Spleen (tissue), 13 donors: ENCODE results near the gene TEKT3. TPM values are rescaled to one million over a fixed set of nuclear protein-coding genes. Genes with fewer than 3 reads are reported as not detected.

Experiments used
- DNase-seq: peaks from one replicate; pipeline ENCODE4 v3.0.0-alpha.2; 2020
- H3K27ac ChIP-seq, 8 donors: fragments of 200-600 bp; sonication (generic) in 7 of 8; 1 replicate in 4 of 8; 2 replicates in 4 of 8; pipeline versions ENCODE4 v1.5.0 to v1.8.0; 2016 to 2021; ENCODE audit warnings: inconsistent platforms in 4 of 8, mild to moderate bottlenecking in 4 of 8, moderate library complexity in 1 of 8
- H3K27me3 ChIP-seq, 7 donors: fragments of 200-600 bp; sonication (generic) in 6 of 7; replicated peaks in 1 of 7; 1 replicate in 4 of 7; 2 replicates in 3 of 7; pipeline versions ENCODE4 v1.5.0 to v1.8.0; 2016 to 2021; ENCODE audit warnings: inconsistent platforms in 3 of 7, mild to moderate bottlenecking in 1 of 7
- H3K36me3 ChIP-seq, 6 donors: fragments of 200-600 bp; sonication (generic) in 5 of 6; 1 replicate in 4 of 6; 2 replicates in 2 of 6; pipeline versions ENCODE4 v1.5.0 to v1.8.0; 2016 to 2021; ENCODE audit warnings: inconsistent platforms in 2 of 6
- H3K4me1 ChIP-seq, 6 donors: fragments of 200-600 bp; sonication (generic) in 5 of 6; 1 replicate in 3 of 6; 2 replicates in 3 of 6; pipeline versions ENCODE4 v1.5.0 to v1.8.0; 2016 to 2021; ENCODE audit warnings: inconsistent platforms in 3 of 6
- H3K4me3 ChIP-seq, 8 donors: fragments of 200-600 bp; sonication (generic) in 7 of 8; 1 replicate in 4 of 8; 2 replicates in 4 of 8; pipeline versions ENCODE4 v1.5.0 to v1.8.0; 2016 to 2021; ENCODE audit warnings: inconsistent platforms in 4 of 8, mild to moderate bottlenecking in 4 of 8, moderate library complexity in 2 of 8
- H3K9me3 ChIP-seq, 8 donors: fragments of 200-600 bp; sonication (generic) in 7 of 8; 1 replicate in 4 of 8; 2 replicates in 4 of 8; pipeline versions ENCODE4 v1.5.0 to v1.8.0; 2016 to 2021; ENCODE audit warnings: inconsistent platforms in 4 of 8
- CTCF ChIP-seq, 11 experiments: fragments of 200-600 bp in 7 of 11; fragments of 450-650 bp in 4 of 11; sonication (generic) in 4 of 11; IDR thresholded peaks in 8 of 11; conservative IDR thresholded peaks in 3 of 11; 1 replicate in 7 of 11; 2 replicates in 4 of 11; pipeline versions ENCODE4 v1.4.0 to v1.8.0; 2016 to 2021; ENCODE audit warnings: antibody characterized with exemption in 11 of 11, inconsistent platforms in 4 of 11, mild to moderate bottlenecking in 1 of 11
- POLR2A ChIP-seq, 3 donors: fragments of 450-650 bp; IDR thresholded peaks; one replicate each; pipeline ENCODE4 v1.5.1; 2017; ENCODE audit warnings: antibody characterized with exemption in 3 of 3, mild to moderate bottlenecking in 1 of 3
- POLR2AphosphoS5 ChIP-seq, 3 donors: sonication (generic); formaldehyde crosslinking; IDR thresholded peaks; one replicate each; pipeline ENCODE4 v1.5.1; 2017; ENCODE audit warnings: antibody characterized with exemption in 3 of 3
- WGBS, 5 donors: extraction: QIAGEN DNeasy Blood & Tissue Kit in 3 of 5; methylation state at CpG; one replicate each; pipeline versions ENCODE4 v1.1.5 to v1.1.7; 2013 to 2018; 5-methylcytosine and 5-hydroxymethylcytosine counted together
- intact Hi-C: fragments of 100-400 bp; cut with DNase I; formaldehyde crosslinking; loops from one replicate; pipeline ENCODE4 v1.15.0; 2023; ENCODE audit warnings: low total_unique reads
- long read RNA-seq, 2 donors: transcript quantifications; one replicate each; lab custom pipeline, GENCODE V29; 2026
- polyA plus RNA-seq, 3 donors: library from polyadenylated mRNA; stranded (reverse); fragments of 200-250 nt; gene quantifications; one replicate each; pipeline ENCODE4 v1.2.1, GENCODE V29; 2013
- total RNA-seq, 7 donors: library from RNA; depleted of rRNA in 3 of 7; stranded (reverse); fragments of >200 nt in 3 of 7; fragmentation: NEBNext Ultra II Directional in 4 of 7; extraction: Animal tissue kit (Norgen Biotek cat#: 25700) in 4 of 7; gene quantifications; one replicate each; pipeline versions ENCODE4 v1.1.0 to v1.2.1, GENCODE V29; 2016 to 2021
- donor health status: healthy with polysubstance abuse.
- donor health status: DM: no; HTN: no; CAD: no; lungs with moderate emphysema.
- donor health status: DM: no; HTN: no; CAD: no.
- donor health status: Bipolar disorder and iron deficiency.
- donor health status: healthy.
- donor health status: DM: no; HTN: no; CAD: no.
- donor health status: DM: yes; HTN: yes; CAD: no.

TEKT3 gene
- total RNA-seq (1 to 10 TPM in 2 of 7 donors, under 1 TPM in 3, not detected in 2; 0.27 to 2.2 (median 0.47) TPM), polyA plus RNA-seq (under 1 TPM; 0.10 to 0.78 (median 0.27) TPM)
- long read RNA-seq, donor 1, result 0 reads
- long read RNA-seq, donor 2, result 0 reads

- H3K9me3 ChIP-seq, result no peaks in the 10 kb centered on the region
- H3K4me3 ChIP-seq, result peak within 1 kb of the TSS; percentile 7 to 67 (median 34)
- H3K36me3 ChIP-seq, result no peaks in the 10 kb centered on the region
- WGBS, 5 donors, result 1 to 6% (median 3%) methylated on average over 25 to 36 of the region's 36 CpGs
- H3K27ac ChIP-seq, result no peak within 1 kb of the TSS
- peaks cover 0 to 74% (median 26%) of the 10 kb centered on the region in 7 donors for H3K27me3 ChIP-seq
- intact Hi-C loops, result no loop called here
- TF ChIP-seq POLR2A (IDR thresholded peaks at IDR 0.05), result no peak
- no peak for TF ChIP-seq CTCF (IDR thresholded peaks at IDR 0.05 in 8 of 11, conservative IDR thresholded peaks at IDR 0.05 in 3 of 11)
- peak in 2 of 3 donors; percentile 35 to 44 for TF ChIP-seq POLR2AphosphoS5 (IDR thresholded peaks at IDR 0.05)
- DNase-seq, result peak; percentile 85
- H3K4me1 ChIP-seq, result peaks cover 0 to 15% (median 10%) of the 10 kb centered on the region in 6 donors
These were observed at the start of gene TEKT3 for GRCh38 chr17:15341385-15341849. TEKT3 (minus strand) TSS chr17:15341597; CDS start chr17:15331585, 10,012 bp downstream.

- Histone ChIP-seq H3K9me3 (no peaks in the 10 kb centered on the region), H3K36me3 (no peaks in the 10 kb centered on the region), H3K27ac (no peak overlapping the region), H3K4me3 (no peak overlapping the region), H3K4me1 (peaks cover 0 to 7% (median under 1%) of the 10 kb centered on the region in 6 donors), H3K27me3 (peaks cover 0 to 3% (median 0%) of the 10 kb centered on the region in 7 donors)
- DNase-seq, result no peak
- TF ChIP-seq POLR2A (IDR thresholded peaks at IDR 0.05) (no peak), CTCF (IDR thresholded peaks at IDR 0.05 in 8 of 11, conservative IDR thresholded peaks at IDR 0.05 in 3 of 11) (no peak), POLR2AphosphoS5 (IDR thresholded peaks at IDR 0.05) (no peak)
- intact Hi-C loops, result no loop called here
- 82 to 88% (median 85%) methylated on average over 8 of the region's 8 CpGs for WGBS, 5 donors
These were observed 47.1 kb upstream of the TEKT3 start for GRCh38 chr17:15388356-15389041.

- intact Hi-C loops, result no loop called here
- 84 to 98% (median 92%) methylated on average over 4 of the region's 4 CpGs for WGBS, 5 donors
- TF ChIP-seq CTCF (IDR thresholded peaks at IDR 0.05 in 8 of 11, conservative IDR thresholded peaks at IDR 0.05 in 3 of 11) (no peak), POLR2AphosphoS5 (IDR thresholded peaks at IDR 0.05) (no peak), POLR2A (IDR thresholded peaks at IDR 0.05) (no peak)
These were observed 44.7 kb upstream of the TEKT3 start for GRCh38 chr17:15386083-15386482.

GRCh38 chr17:15385305-15385704, 43.9 kb upstream of the TEKT3 start:
- peaks cover 0 to 7% (median 2%) of the 10 kb centered on the region in 6 donors for H3K4me1 ChIP-seq
- no peak for DNase-seq
- H3K4me3 ChIP-seq, result no peak overlapping the region
- intact Hi-C loops, result no loop called here
- TF ChIP-seq POLR2AphosphoS5 (IDR thresholded peaks at IDR 0.05), result no peak
- no peak for TF ChIP-seq CTCF (IDR thresholded peaks at IDR 0.05 in 8 of 11, conservative IDR thresholded peaks at IDR 0.05 in 3 of 11)
- TF ChIP-seq POLR2A (IDR thresholded peaks at IDR 0.05), result no peak
- H3K27ac ChIP-seq, result no peak overlapping the region
- H3K9me3 ChIP-seq, result no peaks in the 10 kb centered on the region
- WGBS, 5 donors, result 63 to 89% (median 73%) methylated on average over 2 of the region's 2 CpGs
- peaks cover 0 to 3% (median 0%) of the 10 kb centered on the region in 7 donors for H3K27me3 ChIP-seq
- no peaks in the 10 kb centered on the region for H3K36me3 ChIP-seq

More at GRCh38 chr17:15386083-15386482, 44.7 kb upstream of the TEKT3 start:
- H3K27me3 ChIP-seq, result peaks cover 0 to 3% (median 0%) of the 10 kb centered on the region in 7 donors
- H3K36me3 ChIP-seq, result no peaks in the 10 kb centered on the region
- peaks cover 0 to 7% (median 2%) of the 10 kb centered on the region in 6 donors for H3K4me1 ChIP-seq
- no peak overlapping the region for H3K4me3 ChIP-seq
- no peak overlapping the region for H3K27ac ChIP-seq
- DNase-seq, result no peak
- H3K9me3 ChIP-seq, result no peaks in the 10 kb centered on the region
